Occipital lobe (tissue), 2 donors: ENCODE results near the gene THAP7. TPM values are rescaled to one million over a fixed set of nuclear protein-coding genes. Genes with fewer than 3 reads are reported as not detected.

Experiments
- DNase-seq: peaks from one replicate; lab custom pipeline; 2025; lab: John Stamatoyannopoulos, UW
- total RNA-seq: library from RNA; depleted of rRNA; stranded (reverse); fragments of >200 nt; gene quantifications from one replicate; pipeline ENCODE4 v1.2.3, GENCODE V29; 2014

Gene THAP7
- total RNA-seq, 1 donor from 2014 or later = 21.8 TPM

GRCh38 chr22:20994128-20994901 lies 7.6 kb downstream of the THAP7 start:
- DNase-seq = no peak

- DNase-seq = no peak
Observed at GRCh38 chr22:20993304-20994127, 8.4 kb downstream of the THAP7 start.

- no peak for DNase-seq
Observed at GRCh38 chr22:20992456-20993303, 9.2 kb downstream of the THAP7 start.

- no peak for DNase-seq
Observed at GRCh38 chr22:20992056-20992442, 9.9 kb downstream of the THAP7 start.

DNA sequence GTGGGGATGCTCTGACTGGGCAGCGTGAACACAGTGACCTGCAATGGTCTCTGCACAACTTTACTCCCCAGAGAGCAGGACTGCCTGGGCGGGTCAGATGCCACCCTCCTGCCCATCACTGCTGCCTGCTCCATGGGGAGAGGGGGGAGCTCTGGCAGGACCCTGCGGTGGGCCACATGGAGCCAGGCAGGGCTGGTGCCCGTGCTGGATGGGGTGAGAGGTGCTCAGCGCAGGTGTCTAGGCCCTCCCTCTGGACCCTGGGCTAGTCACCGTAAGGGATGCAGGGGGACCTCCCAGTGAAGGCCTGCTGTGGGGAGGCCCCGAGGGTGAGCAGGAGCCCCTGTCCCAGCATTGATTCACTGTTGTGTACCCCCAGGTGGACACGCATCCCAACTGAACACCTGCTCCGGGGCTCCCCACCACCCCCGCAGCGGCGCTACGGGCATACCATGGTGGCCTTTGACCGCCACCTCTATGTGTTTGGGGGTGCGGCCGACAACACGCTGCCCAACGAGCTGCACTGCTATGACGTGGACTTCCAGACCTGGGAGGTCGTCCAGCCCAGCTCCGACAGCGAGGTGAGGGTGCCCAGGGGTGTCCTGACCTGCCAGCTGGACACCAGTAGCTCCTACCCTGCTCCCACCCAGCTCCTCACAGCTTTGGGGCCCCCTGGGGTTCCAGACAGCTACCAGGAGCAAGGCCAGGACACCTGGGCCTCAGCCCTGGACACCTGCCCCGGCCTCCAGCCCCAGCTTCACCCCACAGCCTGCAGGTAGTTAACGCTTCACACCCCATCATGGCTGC lies 10.5 kb downstream of the THAP7 start:
- no peak for DNase-seq

GRCh38 chr22:20990184-20991180 lies 11.4 kb downstream of the THAP7 start:
- no peak for DNase-seq

DNA sequence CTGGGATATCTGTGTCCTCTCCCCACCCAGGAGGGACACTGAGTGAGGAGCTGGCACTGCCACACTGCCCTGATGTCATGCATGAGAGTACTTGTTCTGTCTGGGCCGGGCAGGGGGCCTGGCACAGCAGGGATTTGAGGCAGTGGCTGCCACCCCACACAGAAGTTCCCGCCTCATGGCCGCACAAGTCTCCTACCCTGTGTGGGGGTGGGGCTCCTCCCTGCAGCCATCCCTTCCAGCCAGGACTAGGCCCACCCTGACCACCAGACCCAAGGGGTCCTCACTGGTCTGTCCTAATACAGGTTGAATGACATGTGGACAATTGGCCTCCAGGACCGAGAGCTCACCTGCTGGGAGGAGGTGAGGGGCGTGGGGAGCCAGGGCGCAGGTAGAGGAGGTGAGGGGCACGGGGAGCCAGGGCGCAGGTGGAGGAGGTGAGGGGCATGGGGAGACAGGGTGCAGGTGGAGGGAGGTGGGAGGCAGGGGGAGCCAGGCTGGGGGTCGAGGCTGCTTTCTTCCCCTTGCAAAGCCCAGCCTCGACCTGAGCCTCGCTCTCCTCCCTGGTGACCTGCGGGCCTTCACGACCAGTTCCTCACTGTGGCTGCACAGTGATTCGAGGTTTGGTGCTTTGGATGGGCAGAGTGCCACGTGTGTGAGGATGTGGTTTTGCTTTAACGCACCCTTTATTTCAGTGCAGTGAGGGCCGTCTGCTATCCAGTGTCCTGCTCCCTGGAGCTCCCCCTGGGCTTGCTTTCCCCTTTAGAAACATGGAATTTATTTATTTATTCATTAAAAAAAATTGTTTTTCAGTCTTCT lies 12.4 kb downstream of the THAP7 start:
- no peak for DNase-seq

DNA sequence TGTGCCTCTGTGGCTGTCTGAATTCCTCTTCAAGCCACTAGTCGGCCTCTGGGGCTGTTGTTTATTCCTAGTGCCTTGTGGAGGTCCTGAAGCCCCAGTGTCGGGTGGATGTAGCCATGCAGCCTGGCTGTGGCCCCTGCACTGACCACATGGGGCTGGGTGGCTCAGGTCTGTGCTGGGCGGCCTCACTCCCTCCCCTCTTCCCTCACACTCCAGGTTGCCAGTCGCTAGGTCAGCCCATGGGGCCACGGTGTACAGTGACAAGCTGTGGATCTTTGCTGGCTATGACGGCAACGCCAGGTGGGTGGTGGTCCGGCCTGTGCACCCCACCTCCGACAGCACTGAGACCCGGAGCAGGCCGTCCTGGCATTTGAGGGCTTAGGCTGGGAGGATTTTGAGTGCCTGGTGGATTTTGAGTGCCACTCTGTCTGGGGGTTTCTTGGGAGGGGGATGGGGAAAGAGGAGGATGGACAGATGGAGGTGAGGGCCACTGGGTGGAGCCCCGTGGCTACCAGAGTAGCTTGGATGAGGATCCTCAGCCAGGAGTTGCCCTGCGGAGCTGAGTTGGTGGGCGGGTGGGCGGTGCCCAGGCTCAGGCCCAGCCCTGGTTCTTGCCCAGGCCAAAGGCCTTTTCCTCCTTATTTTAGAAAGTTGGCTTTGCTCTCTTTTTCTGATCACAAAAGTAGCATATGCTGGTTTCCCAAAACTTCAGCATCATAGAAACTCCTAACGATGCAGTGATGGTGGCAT lies 13.2 kb downstream of the THAP7 start:
- no peak for DNase-seq

DNA sequence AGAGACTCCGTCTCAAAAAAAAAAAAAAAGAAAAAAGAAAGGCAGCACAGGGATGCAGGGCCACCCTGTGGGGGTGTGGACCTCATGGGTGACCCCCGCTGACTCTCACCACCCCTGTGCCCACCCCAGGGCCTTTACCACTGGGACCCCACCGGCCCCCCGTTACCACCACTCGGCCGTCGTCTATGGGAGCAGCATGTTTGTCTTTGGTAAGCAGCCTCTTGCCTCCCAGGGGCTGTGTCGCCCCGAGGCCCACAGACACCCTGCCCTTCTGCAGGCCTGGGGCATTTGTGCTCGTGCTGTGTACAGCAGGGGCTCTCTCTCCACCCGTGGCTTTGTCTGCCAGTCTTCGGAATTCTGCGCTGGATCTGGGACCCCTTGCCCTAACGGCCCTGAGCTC lies 14.5 kb downstream of the THAP7 start:
- DNase-seq = no peak

GRCh38 chr22:20986365-20986764 lies 15.6 kb downstream of the THAP7 start:
- DNase-seq = no peak

GRCh38 chr22:20985720-20986119 lies 16.2 kb downstream of the THAP7 start:
- no peak for DNase-seq

DNA sequence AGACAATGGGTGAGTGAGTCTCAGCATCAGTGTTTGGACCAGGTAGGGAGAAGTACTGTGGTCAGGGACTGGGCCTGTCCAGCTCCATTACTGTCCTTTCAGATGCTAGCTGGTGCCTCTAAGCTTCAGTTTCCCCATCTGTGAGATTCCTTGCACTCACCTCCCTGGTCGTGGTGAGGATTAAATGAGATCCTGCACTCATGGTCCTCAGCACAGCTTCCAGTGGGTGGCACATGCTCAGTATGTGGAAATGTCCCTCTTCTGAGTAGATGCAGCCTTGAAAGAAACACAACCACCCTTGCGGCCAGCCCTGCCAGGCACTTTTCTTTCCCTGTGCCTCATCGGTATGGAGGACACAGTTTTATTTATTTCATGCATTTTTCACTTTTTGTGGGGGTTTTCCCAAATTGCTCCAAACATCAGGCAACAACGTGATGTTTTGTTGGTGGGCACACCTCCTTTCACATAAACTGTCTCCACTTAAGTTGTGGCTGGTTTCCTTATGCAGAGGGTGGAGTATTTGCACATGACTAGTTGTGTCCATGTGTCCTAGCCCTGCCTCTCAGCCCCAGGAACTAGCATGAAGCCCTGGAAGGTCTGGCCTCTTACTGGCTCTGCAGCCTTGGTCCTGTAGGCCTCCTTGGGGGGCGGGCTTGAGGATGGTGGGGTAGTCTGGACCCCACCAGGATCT lies 18.7 kb downstream of the THAP7 start:
- DNase-seq = no peak

GRCh38 chr22:20982563-20982882 lies 19.4 kb downstream of the THAP7 start:
- no peak for DNase-seq

- DNase-seq = peak; percentile 80
Observed at GRCh38 chr22:20981787-20982562, 19.9 kb downstream of the THAP7 start, which contains the start of gene LZTR1. Gene LZTR1, plus strand, starts transcription at chr22:20982297. Its CDS starts 75 bp downstream, at chr22:20982372.

DNA sequence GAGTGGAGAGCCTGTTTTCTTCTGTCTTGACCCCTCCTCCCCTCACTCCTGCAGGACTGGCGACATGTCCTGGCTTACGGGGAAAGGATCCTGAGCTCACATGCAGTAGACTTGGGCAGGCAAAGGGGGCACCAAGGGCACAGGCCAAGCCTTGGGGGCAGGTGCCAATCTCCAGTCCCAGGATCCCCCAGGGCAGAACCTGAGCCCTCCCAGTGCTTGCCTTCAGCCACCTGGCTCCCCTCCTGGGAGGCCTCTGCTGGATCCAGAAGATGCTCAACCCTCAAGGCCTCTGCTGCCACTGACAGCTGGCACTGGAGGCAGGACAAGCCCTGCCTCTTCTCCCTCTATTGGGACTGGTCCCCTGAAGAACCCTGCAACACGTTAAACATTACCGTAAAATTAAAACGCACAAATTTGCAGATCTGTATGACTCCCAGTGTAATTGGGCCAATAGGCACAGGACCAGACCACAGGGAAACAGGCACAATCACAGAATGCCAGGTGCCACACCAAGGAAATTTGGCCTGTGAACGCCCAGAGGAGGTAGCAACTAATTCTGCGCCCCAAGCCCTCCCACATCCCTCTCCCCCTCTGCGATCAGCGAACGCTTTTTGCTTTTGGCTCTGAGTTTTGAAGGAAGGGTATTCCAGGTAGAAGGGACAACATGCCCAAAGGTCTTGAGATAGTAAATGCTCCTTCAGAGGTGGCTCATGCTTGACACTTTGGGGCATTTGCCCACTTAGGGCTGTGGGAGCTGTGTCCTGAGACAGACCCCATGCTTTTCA lies 20.8 kb downstream of the THAP7 start:
- DNase-seq = no peak

GRCh38 chr22:20980523-20980922 lies 21.4 kb downstream of the THAP7 start:
- no peak for DNase-seq
